Activated CD4-positive, alpha-beta memory T cell treated with anti-CD3 and anti-CD28 coated beads, Interleukin-2, amount 10 ng/mL, durations not matched to agents 7 days and 5 days (primary cell): ENCODE measurements around the gene SPATA19. TPM values are rescaled to one million over a fixed set of nuclear protein-coding genes. Genes with fewer than 3 reads are reported as not detected.
"Not testable (repeated sequence)": the region's sequence is repeated elsewhere in the genome, so short reads cannot be mapped to it uniquely, and the experiment has no call there.

Experiments used
- CTCF ChIA-PET: fragments of 350-600 bp; sonication (Branson Sonifier 250); formaldehyde crosslinking; loops from one replicate; lab custom pipeline; 2021; ENCODE audit warnings: antibody characterized with exemption, inconsistent platforms; lab: Charles Lee
- POLR2A ChIA-PET: fragments of 350-600 bp; sonication (Branson Sonifier 250); formaldehyde crosslinking; loops from one replicate; lab custom pipeline; 2021; ENCODE audit warnings: antibody characterized with exemption; lab: Charles Lee
- DNase-seq: peaks from one replicate; pipeline ENCODE4 v3.0.0-alpha.2; 2020
- H3K27ac Mint-ChIP-seq: one replicate; pipeline ENCODE4 v1.8.0; 2021; ENCODE audit warnings: mild to moderate bottlenecking, mixed read lengths
- H3K27me3 Mint-ChIP-seq: one replicate; pipeline ENCODE4 v1.8.0; 2021; ENCODE audit warnings: mixed read lengths
- H3K36me3 Mint-ChIP-seq: one replicate; pipeline ENCODE4 v1.8.0; 2021; ENCODE audit warnings: low read depth, mixed read lengths
- H3K4me1 Mint-ChIP-seq: one replicate; pipeline ENCODE4 v1.8.0; 2021; ENCODE audit warnings: mixed read lengths
- H3K4me3 Mint-ChIP-seq: one replicate; pipeline ENCODE4 v1.8.0; 2021; ENCODE audit warnings: mild to moderate bottlenecking, mixed read lengths
- H3K9me3 Mint-ChIP-seq: one replicate; pipeline ENCODE4 v1.8.0; 2021; ENCODE audit warnings: mixed read lengths
- total RNA-seq, 2 experiments: library from RNA; stranded (reverse); gene quantifications; one replicate each; pipeline ENCODE4 v1.2.3, GENCODE V29; 2021

SPATA19 gene
- total RNA-seq, 2 experiments from 2014 or later, result not detected

DNA sequence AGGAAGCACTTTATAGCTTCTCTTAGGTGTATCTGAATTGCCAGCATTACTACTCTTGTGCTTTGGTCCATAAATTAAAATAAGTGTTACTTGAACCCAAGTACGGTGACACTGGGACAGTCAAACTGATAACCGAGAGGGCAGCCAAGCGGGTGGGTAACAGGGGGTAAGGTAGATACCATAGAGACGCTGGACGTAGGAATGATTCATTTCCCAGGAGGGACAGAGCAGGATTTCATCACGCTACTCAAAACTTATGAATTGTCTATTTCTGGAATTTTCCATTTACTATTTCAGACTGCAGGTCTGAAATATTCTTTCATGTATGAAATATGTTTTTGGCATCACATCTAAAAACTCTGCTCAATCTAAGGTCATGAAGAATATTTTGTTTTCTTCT, 14.8 kb upstream of the SPATA19 start:
- H3K27ac Mint-ChIP-seq, result no peak overlapping the region
- peaks cover 23% of the 10 kb centered on the region for H3K27me3 Mint-ChIP-seq
- DNase-seq, result no peak
- H3K4me3 Mint-ChIP-seq, result no peak overlapping the region
- ChIA-PET POLR2A (no interaction called here), CTCF (no interaction called here)
- H3K4me1 Mint-ChIP-seq, result no peaks in the 10 kb centered on the region
- H3K36me3 Mint-ChIP-seq, result no peaks in the 10 kb centered on the region
- no peaks in the 10 kb centered on the region for H3K9me3 Mint-ChIP-seq

DNA sequence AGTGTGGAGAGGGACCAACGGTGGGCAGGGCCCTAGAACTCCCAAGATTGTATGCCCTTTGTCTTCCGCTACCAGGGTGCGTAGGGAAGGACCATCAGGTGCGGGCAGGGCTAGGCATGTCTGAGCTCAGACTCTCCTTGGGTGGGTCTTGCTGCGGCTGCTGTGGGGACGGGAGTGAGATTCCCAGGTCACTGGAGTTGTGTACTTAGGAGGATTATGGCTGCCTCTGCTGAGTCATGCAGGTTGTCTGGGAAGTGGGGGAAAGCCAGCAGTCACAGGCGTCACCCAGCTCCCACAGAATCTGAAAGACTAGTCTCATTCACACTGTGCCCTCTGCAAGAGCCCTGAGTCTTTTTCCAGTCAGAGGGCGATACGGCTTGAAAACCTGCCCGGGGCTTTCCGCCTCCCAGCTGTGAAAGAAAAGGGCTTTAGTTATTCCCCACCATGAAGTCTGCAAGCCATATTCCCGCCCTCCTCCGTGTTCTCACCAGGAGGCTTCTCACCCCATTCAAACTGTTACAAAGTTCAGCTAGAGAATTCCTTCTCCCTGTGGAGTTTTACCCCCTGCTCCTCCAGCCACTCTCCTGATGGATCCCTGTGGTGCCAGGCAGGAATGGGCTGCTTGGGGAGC, 9.1 kb upstream of the SPATA19 start:
- H3K27ac Mint-ChIP-seq, CTCF ChIA-PET, POLR2A ChIA-PET, H3K4me3 Mint-ChIP-seq, DNase-seq, H3K4me1 Mint-ChIP-seq, H3K9me3 Mint-ChIP-seq, H3K36me3 Mint-ChIP-seq: not testable (repeated sequence)
- peaks cover 51% of the 10 kb centered on the region for H3K27me3 Mint-ChIP-seq

DNA sequence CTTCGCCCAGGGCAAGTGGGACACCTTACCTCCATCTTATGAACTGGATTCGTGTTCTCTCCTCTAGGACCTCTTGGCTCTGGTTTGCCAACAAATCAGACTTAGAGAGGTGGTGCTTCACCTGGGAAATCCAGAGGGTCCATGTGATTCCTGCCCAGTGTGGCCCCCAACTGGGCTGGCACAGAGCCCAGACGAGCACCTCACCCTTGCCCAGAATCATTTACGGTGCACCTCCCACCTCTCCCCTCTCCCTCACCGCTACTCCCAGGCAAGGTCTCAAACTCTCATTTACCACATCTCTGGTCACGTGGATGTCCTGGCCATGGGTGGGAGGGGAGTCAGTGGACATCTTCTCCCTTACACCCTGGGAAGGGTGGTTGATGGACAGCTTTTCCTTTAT, 1.1 kb downstream of the SPATA19 start:
- H3K27me3 Mint-ChIP-seq, result peaks cover 14% of the 10 kb centered on the region
- no peaks in the 10 kb centered on the region for H3K9me3 Mint-ChIP-seq
- DNase-seq, result no peak
- POLR2A ChIA-PET, result no interaction called here
- CTCF ChIA-PET, result interaction anchor here (1.8 kb wide), 1 partner anchor 23 kb away, joined by 5 read pairs; no protein-coding TSS in a partner anchor
- H3K4me3 Mint-ChIP-seq, result no peak overlapping the region
- no peak overlapping the region for H3K27ac Mint-ChIP-seq
- H3K4me1 Mint-ChIP-seq, result no peaks in the 10 kb centered on the region
- no peaks in the 10 kb centered on the region for H3K36me3 Mint-ChIP-seq

DNA sequence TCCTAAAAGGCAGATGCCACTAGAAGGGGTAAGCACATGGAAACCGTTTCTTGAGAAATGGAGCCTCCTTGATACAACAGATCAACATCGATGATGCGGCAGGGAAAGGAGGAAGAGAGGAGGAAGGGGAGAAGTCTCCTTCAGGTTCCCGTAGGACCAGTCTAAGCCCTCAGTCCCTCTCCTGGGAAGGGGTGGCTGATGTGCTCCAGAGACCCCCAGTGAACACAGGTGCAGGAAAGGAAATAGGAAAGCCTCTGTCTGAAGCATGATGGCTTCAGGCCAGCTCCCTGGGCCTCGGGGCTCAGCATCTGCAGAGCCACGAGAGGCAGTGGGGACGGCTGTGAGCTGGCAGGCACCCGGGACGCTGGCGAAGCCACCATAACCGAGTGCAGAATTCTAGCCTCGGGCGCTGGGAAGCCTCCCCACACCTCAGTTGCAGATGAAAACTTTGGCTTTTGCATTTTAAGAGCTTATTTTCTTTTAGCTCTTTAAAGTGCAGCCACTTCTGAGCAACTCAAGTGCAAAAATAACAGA, 1.8 kb downstream of the SPATA19 start:
- H3K27ac Mint-ChIP-seq, result no peak overlapping the region
- POLR2A ChIA-PET, result no interaction called here
- no peak for DNase-seq
- peaks cover 10% of the 10 kb centered on the region for H3K27me3 Mint-ChIP-seq
- no peaks in the 10 kb centered on the region for H3K9me3 Mint-ChIP-seq
- H3K4me1 Mint-ChIP-seq, result no peaks in the 10 kb centered on the region
- no peak overlapping the region for H3K4me3 Mint-ChIP-seq
- CTCF ChIA-PET, result no interaction called here
- H3K36me3 Mint-ChIP-seq, result no peaks in the 10 kb centered on the region

DNA sequence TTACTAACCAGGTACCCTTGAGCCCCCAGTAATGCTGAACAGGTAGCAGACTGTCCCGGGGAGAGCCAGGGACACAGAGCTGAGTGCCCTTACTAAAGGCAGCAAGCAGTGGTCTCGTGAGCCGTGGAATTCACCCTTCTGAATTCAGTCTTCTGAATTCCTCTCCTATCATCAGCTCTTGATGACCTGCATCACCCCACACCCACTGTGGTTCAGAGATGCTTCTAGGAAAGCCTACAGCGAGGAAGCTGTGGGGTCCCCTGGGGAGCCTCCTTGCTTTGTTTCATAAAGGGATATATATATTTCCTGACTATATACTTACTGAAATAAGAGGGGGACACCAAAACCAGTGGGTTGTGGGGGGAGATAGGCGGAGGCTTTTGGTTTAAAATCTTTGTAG, 2.6 kb downstream of the SPATA19 start:
- H3K36me3 Mint-ChIP-seq, result no peaks in the 10 kb centered on the region
- H3K4me1 Mint-ChIP-seq, result no peaks in the 10 kb centered on the region
- peaks cover 4% of the 10 kb centered on the region for H3K27me3 Mint-ChIP-seq
- no peak overlapping the region for H3K27ac Mint-ChIP-seq
- no peaks in the 10 kb centered on the region for H3K9me3 Mint-ChIP-seq
- ChIA-PET POLR2A (no interaction called here), CTCF (no interaction called here)
- no peak overlapping the region for H3K4me3 Mint-ChIP-seq
- no peak for DNase-seq

DNA sequence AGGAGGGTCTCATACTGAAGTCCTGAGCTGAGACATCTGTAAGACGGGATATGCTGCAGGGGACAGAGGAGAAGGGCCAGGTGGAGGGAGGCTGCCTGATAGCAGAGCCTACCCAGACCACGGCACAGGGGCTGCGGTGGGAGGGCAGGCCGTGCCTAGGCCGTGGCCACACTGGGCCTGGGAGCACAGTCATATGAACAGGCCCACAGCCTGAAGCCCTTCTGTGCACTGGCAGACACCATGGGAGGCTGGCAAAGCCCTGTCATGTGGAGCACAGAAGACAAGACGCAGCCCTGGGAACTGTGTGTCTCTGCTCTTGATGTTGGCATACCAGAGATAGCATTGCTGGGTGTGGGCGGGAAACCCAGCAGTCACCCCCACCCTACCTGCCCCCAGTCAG, 3.3 kb downstream of the SPATA19 start:
- ChIA-PET POLR2A (no interaction called here), CTCF (no interaction called here)
- H3K27me3 Mint-ChIP-seq, result peaks cover 2% of the 10 kb centered on the region
- no peaks in the 10 kb centered on the region for H3K36me3 Mint-ChIP-seq
- no peak overlapping the region for H3K27ac Mint-ChIP-seq
- H3K4me1 Mint-ChIP-seq, result no peaks in the 10 kb centered on the region
- no peak for DNase-seq
- H3K9me3 Mint-ChIP-seq, result no peaks in the 10 kb centered on the region
- H3K4me3 Mint-ChIP-seq, result no peak overlapping the region

DNA sequence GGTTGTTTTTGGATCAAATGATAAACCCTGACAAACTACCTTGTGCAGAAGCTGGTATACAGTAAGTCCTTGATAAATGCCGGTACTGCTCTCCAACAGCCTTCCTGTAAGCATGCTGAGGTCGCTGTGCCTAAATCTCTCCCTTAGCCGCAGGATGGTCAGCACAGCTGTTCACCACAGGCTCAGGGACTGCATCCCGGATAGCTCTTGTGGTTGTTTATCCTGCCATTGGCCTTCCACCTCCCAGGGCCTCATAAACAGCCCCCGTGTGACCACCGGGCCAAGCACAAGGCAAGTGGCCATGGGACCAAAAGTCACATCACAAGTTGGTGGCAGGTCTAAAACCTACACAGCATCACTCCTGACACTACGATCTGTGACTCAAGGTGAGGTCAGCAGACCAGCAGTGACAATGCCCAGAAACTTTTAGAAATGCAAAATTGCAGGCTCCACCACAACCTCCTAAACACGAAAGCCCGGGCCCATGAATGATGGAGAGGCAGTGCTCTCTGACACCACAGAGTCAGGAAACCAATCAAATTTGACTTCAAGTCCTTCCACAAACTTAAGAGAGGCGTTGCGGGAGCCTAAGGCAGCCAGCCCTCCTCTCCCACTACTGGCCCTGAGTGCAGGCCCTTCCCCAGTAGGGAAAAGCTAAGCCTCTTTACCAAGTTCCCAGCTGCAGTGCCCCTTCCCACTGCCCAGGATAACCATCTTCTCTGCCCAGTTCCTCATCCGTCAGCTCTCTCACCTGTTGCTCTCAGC, 3.9 kb downstream of the SPATA19 start:
- DNase-seq, result no peak
- ChIA-PET CTCF (no interaction called here), POLR2A (no interaction called here)
- Mint-ChIP-seq H3K27ac (no peak overlapping the region), H3K27me3 (no peaks in the 10 kb centered on the region), H3K4me3 (no peak overlapping the region), H3K36me3 (no peaks in the 10 kb centered on the region), H3K9me3 (no peaks in the 10 kb centered on the region), H3K4me1 (no peaks in the 10 kb centered on the region)

DNA sequence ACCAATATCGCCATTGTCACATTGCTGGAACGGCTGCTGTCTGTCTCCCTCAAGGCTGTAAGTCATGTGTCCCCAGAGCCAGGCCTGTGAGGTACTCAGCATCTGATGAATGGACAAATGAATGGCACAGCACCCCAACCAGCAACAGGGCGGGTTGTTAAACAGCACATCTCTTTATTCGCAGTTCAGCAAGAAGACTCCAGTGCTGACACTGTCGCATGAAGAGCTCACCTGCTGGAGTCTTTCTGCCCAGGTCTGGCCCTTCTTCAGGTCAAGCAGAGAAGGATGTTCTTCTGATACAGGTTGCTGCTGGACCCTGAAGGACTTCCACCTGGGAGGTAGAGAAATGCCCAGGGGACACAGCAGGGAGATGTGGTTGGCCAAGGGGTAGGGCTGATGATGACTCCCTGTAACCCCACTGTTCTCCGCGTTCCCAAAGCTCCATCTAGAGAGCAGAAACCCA, 4.8 kb downstream of the SPATA19 start:
- POLR2A ChIA-PET, result no interaction called here
- H3K36me3 Mint-ChIP-seq, result no peaks in the 10 kb centered on the region
- H3K4me1 Mint-ChIP-seq, result peaks cover 4% of the 10 kb centered on the region
- CTCF ChIA-PET, result no interaction called here
- DNase-seq, result no peak
- no peaks in the 10 kb centered on the region for H3K27me3 Mint-ChIP-seq
- H3K27ac Mint-ChIP-seq, result no peak overlapping the region
- H3K4me3 Mint-ChIP-seq, result no peak overlapping the region
- H3K9me3 Mint-ChIP-seq, result no peaks in the 10 kb centered on the region

DNA sequence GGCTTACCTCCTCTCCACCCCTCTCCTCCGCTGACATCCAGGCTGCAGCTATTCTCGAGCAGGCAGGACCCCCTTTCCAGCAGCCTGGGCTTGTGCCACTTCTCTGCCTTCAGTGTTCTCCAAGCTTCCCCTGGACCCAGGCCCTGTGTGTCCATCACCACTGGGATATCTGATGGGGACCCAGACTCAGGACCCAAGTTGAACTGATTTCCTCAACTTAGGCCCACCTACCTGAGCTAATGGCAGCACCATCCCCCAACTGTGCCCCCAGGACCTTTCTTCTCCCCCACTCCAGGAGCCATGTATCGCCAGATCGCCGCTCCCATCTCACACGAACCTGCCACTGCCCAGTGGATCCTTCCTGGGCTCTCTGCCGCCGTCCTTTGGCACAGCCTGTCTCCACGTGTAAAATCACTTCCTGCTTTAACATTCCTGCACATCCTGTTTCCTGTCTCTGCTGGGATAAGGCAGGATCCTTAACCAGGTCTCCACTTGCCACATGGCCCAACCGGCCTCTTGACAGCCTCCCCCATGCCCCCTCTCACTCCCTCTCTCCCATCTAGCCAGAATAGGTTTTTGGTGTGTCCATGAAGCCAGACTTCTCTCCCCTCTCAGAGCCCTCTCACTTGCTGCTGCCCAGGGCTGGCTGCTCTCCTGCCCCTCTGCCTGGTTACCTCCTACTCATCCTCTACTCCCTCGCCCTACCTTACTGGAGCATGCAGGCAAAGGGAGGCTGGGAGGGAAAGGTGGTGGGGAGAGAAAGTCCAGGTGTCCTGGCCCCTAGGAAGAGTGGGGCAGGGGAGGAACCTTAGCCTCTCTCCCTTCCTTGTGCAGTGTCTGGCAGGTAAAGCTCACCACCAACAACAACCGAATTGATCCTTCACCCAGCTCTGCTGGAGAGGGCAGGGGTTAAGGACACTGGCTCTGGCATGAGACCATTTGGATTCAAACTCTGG, 9.4 kb downstream of the SPATA19 start:
- no peak overlapping the region for H3K4me3 Mint-ChIP-seq
- ChIA-PET CTCF (interaction anchor here (0.9 to 2.8 kb wide), 7 partner anchors 14 to 758 kb away, joined by 3 to 52 read pairs (median 4); no protein-coding TSS in a partner anchor), POLR2A (no interaction called here)
- no peaks in the 10 kb centered on the region for H3K9me3 Mint-ChIP-seq
- H3K27ac Mint-ChIP-seq, result no peak overlapping the region
- H3K36me3 Mint-ChIP-seq, result no peaks in the 10 kb centered on the region
- DNase-seq, result no peak
- H3K27me3 Mint-ChIP-seq, result no peaks in the 10 kb centered on the region
- H3K4me1 Mint-ChIP-seq, result peaks cover 17% of the 10 kb centered on the region

DNA sequence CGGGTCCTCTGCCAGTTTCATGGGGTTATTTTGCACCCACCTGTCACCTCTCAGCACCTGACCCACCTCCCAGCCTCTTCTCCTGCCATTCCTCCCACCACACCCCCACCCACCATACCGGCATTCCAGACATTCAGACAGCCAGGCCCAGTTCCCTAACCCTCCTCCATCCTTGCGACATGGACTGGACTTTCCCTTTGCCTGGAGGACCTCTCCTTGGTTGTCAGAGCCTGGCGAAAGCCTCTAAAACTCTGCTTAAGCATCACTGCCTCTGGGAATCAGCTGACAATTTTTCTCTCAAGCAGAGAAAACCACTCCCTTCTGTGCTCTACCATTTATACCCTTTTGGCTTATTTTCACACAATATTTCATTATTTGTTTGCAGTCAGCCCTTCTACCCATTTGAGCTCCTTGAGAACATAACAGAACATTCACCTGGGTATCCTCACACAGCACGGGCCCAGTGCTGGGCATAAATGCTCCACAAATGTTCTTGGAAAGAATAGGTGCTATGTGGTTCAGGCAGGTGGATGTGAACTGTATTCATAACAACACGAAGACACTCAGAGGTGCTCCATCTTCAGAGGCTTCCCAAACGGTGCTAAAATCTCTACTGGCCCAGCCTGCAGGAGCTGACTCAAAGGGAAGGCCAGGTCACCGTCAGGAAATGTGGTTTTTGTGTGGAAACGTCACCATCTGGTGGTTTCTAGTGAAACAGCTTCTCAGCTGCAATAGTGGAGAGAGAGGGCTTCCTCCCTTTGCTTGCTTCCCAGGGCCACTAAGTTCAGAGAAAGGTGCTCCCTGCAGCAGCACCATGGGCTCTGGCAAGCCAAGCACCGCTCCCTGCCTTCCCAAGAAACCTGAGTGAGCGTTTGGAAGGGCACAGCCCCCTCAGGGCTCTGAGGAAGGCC, 10.4 kb downstream of the SPATA19 start:
- no peaks in the 10 kb centered on the region for H3K36me3 Mint-ChIP-seq
- no peaks in the 10 kb centered on the region for H3K9me3 Mint-ChIP-seq
- POLR2A ChIA-PET, result no interaction called here
- peak; percentile 66 for DNase-seq
- no peaks in the 10 kb centered on the region for H3K27me3 Mint-ChIP-seq
- CTCF ChIA-PET, result interaction anchor here (0.9 to 2.8 kb wide), 8 partner anchors 12 to 757 kb away, joined by 3 to 52 read pairs (median 4); no protein-coding TSS in a partner anchor
- H3K4me3 Mint-ChIP-seq, result no peak overlapping the region
- peaks cover 17% of the 10 kb centered on the region for H3K4me1 Mint-ChIP-seq
- no peak overlapping the region for H3K27ac Mint-ChIP-seq

DNA sequence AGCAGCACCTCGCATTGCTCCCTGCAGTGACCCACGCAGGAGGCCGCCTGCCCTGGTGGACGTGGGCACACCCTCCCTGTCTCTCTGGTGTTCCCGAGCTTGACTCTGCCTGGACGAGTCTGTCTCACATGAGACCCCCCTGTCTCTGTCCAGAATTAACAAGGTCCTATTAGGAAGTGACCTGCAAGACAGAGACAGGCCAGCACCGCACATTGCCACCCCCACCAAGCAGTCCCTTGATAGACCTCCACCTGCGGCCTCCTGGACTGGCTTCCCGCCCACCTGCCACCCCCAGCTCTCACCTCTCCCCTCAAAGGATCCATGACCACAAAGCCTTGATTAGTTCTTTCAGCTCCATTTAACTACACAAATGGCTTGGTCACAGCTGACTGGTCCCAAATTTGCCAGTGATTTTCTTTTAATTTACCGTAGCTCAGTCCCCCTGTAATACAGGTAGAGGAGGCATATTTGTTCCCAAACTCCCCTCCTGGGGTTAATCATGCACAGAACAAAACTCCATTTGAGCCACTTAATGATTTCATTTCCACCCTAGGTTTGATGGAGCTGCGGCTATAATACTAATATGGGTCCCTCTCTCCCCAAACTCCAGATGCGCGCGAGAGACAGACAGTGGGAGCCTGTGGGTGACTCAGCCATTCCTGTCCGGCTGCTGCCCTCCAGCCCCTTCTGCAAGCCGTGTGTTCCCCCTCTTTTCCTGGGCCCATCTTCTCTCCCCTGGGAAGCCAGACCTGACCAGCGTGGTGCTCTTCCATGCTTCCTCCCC, 11.2 kb downstream of the SPATA19 start:
- ChIA-PET CTCF (interaction anchor here (0.9 to 2.8 kb wide), 4 partner anchors 12 to 756 kb away, joined by 4 to 52 read pairs (median 6); no protein-coding TSS in a partner anchor), POLR2A (no interaction called here)

More for the DNA sequence above, 11.2 kb downstream of the SPATA19 start:
- no peaks in the 10 kb centered on the region for H3K27me3 Mint-ChIP-seq
- no peaks in the 10 kb centered on the region for H3K9me3 Mint-ChIP-seq
- H3K27ac Mint-ChIP-seq, result no peak overlapping the region
- no peak for DNase-seq
- peaks cover 17% of the 10 kb centered on the region for H3K4me1 Mint-ChIP-seq
- H3K4me3 Mint-ChIP-seq, result no peak overlapping the region
- H3K36me3 Mint-ChIP-seq, result no peaks in the 10 kb centered on the region
